CD14-positive monocyte (primary cell): ENCODE results near the gene CUL4A. TPM values are rescaled to one million over a fixed set of nuclear protein-coding genes. Genes with fewer than 3 reads are reported as not detected.

ENCODE experiments used
- DNase-seq, 3 donors: peaks; one replicate each; pipeline ENCODE4 v3.0.0-alpha.2; 2011 to 2022
- H2AFZ ChIP-seq: 2 replicates; pipeline ENCODE4 v1.6.0; 2012; ENCODE audit warnings: mild to moderate bottlenecking, low read depth, low read length, inconsistent platforms; ENCODE audit not compliant: insufficient read depth, poor library complexity, severe bottlenecking
- H3K27ac ChIP-seq, 2 donors: 1 replicate in 1 of 2; 2 replicates in 1 of 2; pipeline ENCODE4 v1.5.1; 2012 to 2013; ENCODE audit warnings: low read length in 2 of 2, control low read depth in 1 of 2, inconsistent platforms in 1 of 2, low read depth in 1 of 2, mild to moderate bottlenecking in 1 of 2
- H3K27me3 ChIP-seq, 2 donors: one replicate each; pipeline versions ENCODE4 v1.6.0 to v1.6.1; 2011 to 2013; ENCODE audit warnings: low read length in 2 of 2; ENCODE audit not compliant: control insufficient read depth in 2 of 2, insufficient read depth in 2 of 2
- H3K36me3 ChIP-seq, 2 donors: replicated peaks in 1 of 2; 1 replicate in 1 of 2; 2 replicates in 1 of 2; pipeline versions ENCODE4 v1.5.1 to v1.6.1; 2012 to 2013; ENCODE audit warnings: low read length in 2 of 2, control low read depth in 1 of 2, inconsistent platforms in 1 of 2, mild to moderate bottlenecking in 1 of 2; ENCODE audit not compliant: insufficient read depth in 2 of 2, control insufficient read depth in 1 of 2
- H3K4me1 ChIP-seq, 2 donors: 1 replicate in 1 of 2; 2 replicates in 1 of 2; pipeline versions ENCODE4 v1.5.1 to v1.6.1; 2012 to 2013; ENCODE audit warnings: low read length in 2 of 2, control low read depth in 1 of 2, inconsistent platforms in 1 of 2, mild to moderate bottlenecking in 1 of 2, moderate library complexity in 1 of 2; ENCODE audit not compliant: insufficient read depth in 2 of 2, control insufficient read depth in 1 of 2
- H3K4me2 ChIP-seq: replicated peaks from 2 replicates; pipeline ENCODE3; 2012; ENCODE audit warnings: low read length, moderate library complexity, mild to moderate bottlenecking; ENCODE audit not compliant: poor library complexity, severe bottlenecking; ENCODE audit errors: extremely low read depth
- H3K4me3 ChIP-seq, 3 experiments: fragments of 200-600 bp in 1 of 3; sonication (generic) in 1 of 3; replicated peaks in 1 of 3; 1 replicate in 2 of 3; 2 replicates in 1 of 3; pipeline ENCODE4 v1.5.1; 2011 to 2013; ENCODE audit warnings: low read length in 3 of 3, mild to moderate bottlenecking in 3 of 3, control low read depth in 2 of 3, low read depth in 2 of 3, inconsistent platforms in 1 of 3, moderate library complexity in 1 of 3
- H3K79me2 ChIP-seq: 2 replicates; pipeline ENCODE4 v1.6.0; 2012; ENCODE audit warnings: mild to moderate bottlenecking, control low read depth, inconsistent platforms, low read length, moderate library complexity; ENCODE audit not compliant: insufficient read depth
- H3K9ac ChIP-seq: 2 replicates; pipeline ENCODE4 v1.6.0; 2017; ENCODE audit warnings: low read length, mild to moderate bottlenecking; ENCODE audit not compliant: insufficient read depth, poor library complexity, severe bottlenecking
- H3K9me3 ChIP-seq, 2 donors: replicated peaks in 1 of 2; 1 replicate in 1 of 2; 2 replicates in 1 of 2; pipeline versions ENCODE4 v1.5.1 to v1.6.1; 2012 to 2013; ENCODE audit warnings: low read length in 2 of 2, control low read depth in 1 of 2; ENCODE audit not compliant: control insufficient read depth in 1 of 2, insufficient read depth in 1 of 2
- H4K20me1 ChIP-seq: 2 replicates; pipeline ENCODE4 v1.6.0; 2012; ENCODE audit warnings: mild to moderate bottlenecking, low read length, control low read depth, moderate library complexity; ENCODE audit not compliant: insufficient read depth
- H3K27ac Mint-ChIP-seq, 7 donors: one replicate each; pipeline ENCODE4 v1.8.0; 2020; ENCODE audit warnings: mild to moderate bottlenecking in 7 of 7, mixed read lengths in 7 of 7, moderate library complexity in 6 of 7, inconsistent platforms in 2 of 7
- H3K27me3 Mint-ChIP-seq, 3 donors: one replicate each; pipeline ENCODE4 v1.8.0; 2021 to 2022; ENCODE audit warnings: low read depth in 3 of 3, mild to moderate bottlenecking in 3 of 3, mixed read lengths in 3 of 3, moderate library complexity in 3 of 3, inconsistent platforms in 1 of 3
- H3K36me3 Mint-ChIP-seq, 2 donors: one replicate each; pipeline ENCODE4 v1.8.0; 2020; ENCODE audit warnings: mixed read lengths in 2 of 2, inconsistent platforms in 1 of 2, mild to moderate bottlenecking in 1 of 2
- H3K4me1 Mint-ChIP-seq: one replicate; pipeline ENCODE4 v1.8.0; 2020; ENCODE audit warnings: mild to moderate bottlenecking, mixed read lengths
- H3K4me3 Mint-ChIP-seq, 2 donors: one replicate each; pipeline ENCODE4 v1.8.0; 2020; ENCODE audit warnings: mild to moderate bottlenecking in 2 of 2, mixed read lengths in 2 of 2, moderate library complexity in 1 of 2
- H3K9me3 Mint-ChIP-seq, 7 donors: one replicate each; pipeline ENCODE4 v1.8.0; 2020 to 2022; ENCODE audit warnings: mixed read lengths in 7 of 7, mild to moderate bottlenecking in 6 of 7, moderate library complexity in 6 of 7, inconsistent platforms in 2 of 7
- CTCF ChIP-seq: fragments of 200-600 bp; IDR thresholded peaks from one replicate; pipeline ENCODE4 v1.8.0; 2022; ENCODE audit warnings: antibody characterized with exemption, mild to moderate bottlenecking
- WGBS: methylation state at CpG from one replicate; pipeline ENCODE4 v1.1.5; 2013; ENCODE audit warnings: missing lambda C conversion rate; ENCODE audit not compliant: insufficient coverage; 5-methylcytosine and 5-hydroxymethylcytosine counted together
- intact Hi-C, 2 donors: fragments of 100-400 bp; cut with micrococcal nuclease; formaldehyde crosslinking; loops; one replicate each; pipeline versions ENCODE4 v1.15.0 to v1.15.1; 2023
- polyA plus RNA-seq, 3 donors: library from polyadenylated mRNA; depleted of rRNA in 1 of 3; unstranded in 2 of 3; stranded (reverse) in 1 of 3; fragments of 300-500 nt in 2 of 3; fragments of >200 nt in 1 of 3; fragmentation: Illumina TruSeq in 2 of 3; gene quantifications; 1 replicate in 2 of 3; 2 replicates in 1 of 3; pipeline ENCODE4 v1.2.3, GENCODE V29; 2012 to 2021

Gene CUL4A
- polyA plus RNA-seq, 3 donors = 32.0 to 53.9 (median 33.7) TPM

DNA sequence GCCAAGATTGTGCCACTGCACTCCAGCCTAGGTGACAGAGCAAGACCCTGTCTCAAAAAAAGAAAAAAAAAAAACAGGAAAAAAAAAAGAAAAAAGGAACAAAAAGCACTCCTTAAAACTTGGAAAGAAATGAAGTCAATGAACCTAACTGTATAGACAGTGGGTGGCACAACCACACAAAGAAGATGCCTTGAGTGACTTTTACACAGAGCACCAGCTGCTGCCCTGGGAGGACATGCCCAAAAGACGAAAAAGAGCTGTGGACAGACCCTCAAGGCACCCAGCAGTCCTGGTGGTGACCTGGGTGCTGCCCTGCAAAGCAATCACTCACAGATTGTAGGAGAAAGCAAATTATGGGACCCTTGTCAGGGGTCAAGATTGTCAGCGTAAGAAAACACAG lies 81.7 kb downstream of the CUL4A start:
- no peak overlapping the region for H2AFZ ChIP-seq
- H3K9me3 Mint-ChIP-seq = peaks cover 5 to 17% (median 9%) of the 10 kb centered on the region in 7 donors
- peaks cover 34 to 57% (median 38%) of the 10 kb centered on the region in 3 donors for H3K27me3 Mint-ChIP-seq
- no peaks in the 10 kb centered on the region for H3K79me2 ChIP-seq
- no peak overlapping the region for H3K9ac ChIP-seq
- no peaks in the 10 kb centered on the region for H4K20me1 ChIP-seq
- intact Hi-C loops = loop anchor here (10.0 kb wide), 3 partner anchors 76 to 706 kb away; partner anchors contain the start of genes DCUN1D2 (in 2 of the 2) and TUBGCP3 (in 1 of the 2)
- H3K4me3 ChIP-seq = no peak overlapping the region
- H3K4me1 Mint-ChIP-seq = peaks cover 16% of the 10 kb centered on the region
- H3K27ac Mint-ChIP-seq = no peak overlapping the region
- peak overlapping the region in 1 of 2 donors; percentile 63 for H3K4me3 Mint-ChIP-seq
- H3K4me1 ChIP-seq = peaks cover 8 to 16% of the 10 kb centered on the region in 2 donors
- 78% methylated on average over 2 of the region's 2 CpGs for WGBS
- DNase-seq = no peak
- H3K36me3 ChIP-seq = no peaks in the 10 kb centered on the region
- H3K36me3 Mint-ChIP-seq = no peaks in the 10 kb centered on the region
- TF ChIP-seq CTCF = no peak
- peaks cover 2 to 36% of the 10 kb centered on the region in 2 donors for H3K27me3 ChIP-seq
- peaks cover 5 to 8% of the 10 kb centered on the region in 2 donors for H3K9me3 ChIP-seq
- no peak overlapping the region for H3K4me2 ChIP-seq
- H3K27ac ChIP-seq = no peak overlapping the region

- peak overlapping the region in 3 of 7 donors; percentile 21 to 46 (median 24) for H3K27ac Mint-ChIP-seq
- intact Hi-C loops = loop anchor here (10.0 kb wide), 3 partner anchors 77 to 707 kb away; partner anchors contain the start of genes DCUN1D2 (in 2 of the 2) and TUBGCP3 (in 1 of the 2)
Measured at GRCh38 chr13:113292021-113292862, 82.8 kb downstream of the CUL4A start.

More at GRCh38 chr13:113292021-113292862, 82.8 kb downstream of the CUL4A start:
- Histone ChIP-seq H3K79me2 (peaks cover under 1% of the 10 kb centered on the region), H3K9ac (peak overlapping the region; percentile 40), H3K4me3 (peak overlapping the region; percentile 0 to 68 (median 14)), H3K27me3 (peaks cover 2 to 35% of the 10 kb centered on the region in 2 donors), H3K9me3 (peaks cover 5 to 11% of the 10 kb centered on the region in 2 donors), H3K4me2 (peak overlapping the region; percentile 81), H4K20me1 (no peaks in the 10 kb centered on the region), H3K27ac (no peak overlapping the region), H3K36me3 (no peaks in the 10 kb centered on the region), H2AFZ (peak overlapping the region; percentile 75), H3K4me1 (peaks cover 15 to 27% of the 10 kb centered on the region in 2 donors)
- no peak for TF ChIP-seq CTCF
- Mint-ChIP-seq H3K9me3 (peaks cover 3 to 19% (median 15%) of the 10 kb centered on the region in 7 donors), H3K27me3 (peaks cover 34 to 57% (median 35%) of the 10 kb centered on the region in 3 donors), H3K4me3 (peak overlapping the region; percentile 74 to 94), H3K4me1 (peaks cover 21% of the 10 kb centered on the region), H3K36me3 (no peaks in the 10 kb centered on the region)
- WGBS = 3% methylated on average over 16 of the region's 22 CpGs
- DNase-seq = no peak
